ENCODE data around the gene NFATC2.
"Not testable (repeated sequence)": the region's sequence is repeated elsewhere in the genome, so short reads cannot be mapped to it uniquely, and the experiment has no call there.

Gene NFATC2

GRCh38 chr20:51494241-51495110 is 48.0 kb downstream of the NFATC2 start:
- DNase-seq (ENCODE audit: low spot score) = no peak

- DNase-seq (ENCODE audit: low spot score) = no peak
These were observed 49.1 kb downstream of the NFATC2 start for GRCh38 chr20:51493346-51493791.

GRCh38 chr20:51492167-51493092 is 50.1 kb downstream of the NFATC2 start:
- no peak for DNase-seq (ENCODE audit: low spot score)

GRCh38 chr20:51491393-51491792 is 51.1 kb downstream of the NFATC2 start:
- no peak for DNase-seq (ENCODE audit: low spot score)

- no peak for DNase-seq (ENCODE audit: low spot score)
These were observed 51.9 kb downstream of the NFATC2 start for GRCh38 chr20:51490635-51491034.

- no peak for DNase-seq (ENCODE audit: low spot score)
These were observed 52.9 kb downstream of the NFATC2 start for GRCh38 chr20:51489611-51490010.

GRCh38 chr20:51488331-51488730 is 54.2 kb downstream of the NFATC2 start:
- no peak for DNase-seq (ENCODE audit: low spot score)

- DNase-seq (ENCODE audit: low spot score) = peak; percentile 34
These were observed 54.8 kb downstream of the NFATC2 start for GRCh38 chr20:51487565-51488268.

GRCh38 chr20:51487076-51487475 is 55.4 kb downstream of the NFATC2 start:
- no peak for DNase-seq (ENCODE audit: low spot score)

GRCh38 chr20:51486197-51487005 is 56.1 kb downstream of the NFATC2 start:
- no peak for DNase-seq (ENCODE audit: low spot score)

- no peak for DNase-seq (ENCODE audit: low spot score)
These were observed 57.7 kb downstream of the NFATC2 start for GRCh38 chr20:51484831-51485230.

GRCh38 chr20:51484141-51484815 is 58.2 kb downstream of the NFATC2 start:
- no peak for DNase-seq (ENCODE audit: low spot score)

- no peak for DNase-seq (ENCODE audit: low spot score)
These were observed 59.6 kb downstream of the NFATC2 start for GRCh38 chr20:51482836-51483473.

GRCh38 chr20:51481341-51481914 is 61.1 kb downstream of the NFATC2 start:
- DNase-seq (ENCODE audit: low spot score) = no peak

- no peak for DNase-seq (ENCODE audit: low spot score)
These were observed 61.8 kb downstream of the NFATC2 start for GRCh38 chr20:51480507-51481270.

GRCh38 chr20:51476106-51476505 is 66.4 kb downstream of the NFATC2 start:
- not testable (repeated sequence) for DNase-seq (ENCODE audit: low spot score)

GRCh38 chr20:51473771-51474170 is 68.7 kb downstream of the NFATC2 start:
- DNase-seq (ENCODE audit: low spot score) = no peak

- no peak for DNase-seq (ENCODE audit: low spot score)
These were observed 69.3 kb downstream of the NFATC2 start for GRCh38 chr20:51473256-51473655.

GRCh38 chr20:51470907-51471411 is 71.6 kb downstream of the NFATC2 start:
- DNase-seq (ENCODE audit: low spot score) = no peak
